Measurements from ENCODE around the gene GABRA6. TPM values are rescaled to one million over a fixed set of nuclear protein-coding genes. Genes with fewer than 3 reads are reported as not detected.

Gene GABRA6
- total RNA-seq, 1 donor from 2014 or later: not detected

DNA sequence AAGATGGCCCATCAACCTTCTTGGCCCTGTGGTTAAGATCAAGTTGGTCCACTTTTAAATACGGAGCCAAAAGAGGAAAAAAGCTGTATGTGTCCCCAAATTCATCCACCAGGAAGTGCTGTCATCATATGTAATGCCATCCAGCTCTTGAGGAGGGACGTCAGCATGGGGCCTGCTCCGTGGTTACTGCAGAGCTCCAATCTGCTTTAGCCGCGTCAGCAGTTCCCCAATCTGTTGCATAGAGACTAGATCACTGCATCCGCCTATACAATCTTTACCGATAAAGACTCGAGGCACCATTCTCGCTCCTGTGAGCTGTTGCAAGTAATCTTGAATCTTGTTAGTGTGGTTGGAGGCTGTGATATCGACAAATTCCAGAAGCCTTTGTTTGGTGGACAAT lies 65.7 kb downstream of the GABRA6 start:
- ATAC-seq: no peak
- DNase-seq (ENCODE audit: low spot score): no peak

Other genes with a start within 250 kb of the GABRA6 start
- not detected for gene GABRB2, start 139.0 kb upstream of the GABRA6 start, total RNA-seq
- not detected for gene GABRA1, start 162.4 kb downstream of the GABRA6 start, total RNA-seq